A549 (cell line): ENCODE measurements around the gene KIF1C. TPM values are rescaled to one million over a fixed set of nuclear protein-coding genes. Genes with fewer than 3 reads are reported as not detected.

Experiments
- ATAC-seq, 2 experiments: fragments of 200-7000 bp in 1 of 2; fragments of >200 bp in 1 of 2; cut with Nextera tagmentation in 1 of 2; cut with Tn5 transposase in 1 of 2; 3 replicates each; pipeline versions ENCODE4 v1.8.0 to v1.9.1; 2018 to 2020; ENCODE audit warnings: mild to moderate bottlenecking in 1 of 2, moderate library complexity in 1 of 2
- CTCF ChIA-PET: fragments of 300-600 bp; sonication (Branson Sonifier 250); formaldehyde crosslinking; extraction: SDS; loops from one replicate; lab custom pipeline; 2021; ENCODE audit warnings: antibody characterized with exemption, inconsistent platforms; lab: Yijun Ruan, JAX
- POLR2A ChIA-PET: fragments of 350-600 bp; formaldehyde crosslinking; extraction: SDS; loops from one replicate; lab custom pipeline; 2021; ENCODE audit warnings: antibody characterized with exemption, inconsistent platforms; lab: Yijun Ruan, JAX
- DNase-seq, 2 experiments: peaks; one replicate each; pipeline versions ENCODE4 v3.0.0 to v3.0.0-alpha.2; 2011 to 2016; ENCODE audit warnings: low read depth in 1 of 2, low spot score in 1 of 2
- FAIRE-seq: peaks from 2 replicates; lab custom pipeline; 2011; peaks lifted over from hg19 to GRCh38; lab: Jason Lieb, UNC
- H3K27ac ChIP-seq, 2 experiments: fragments of >200 bp; sonication (Bioruptor Twin); formaldehyde crosslinking; 3 replicates each; pipeline ENCODE4 v1.5.1; 2016 to 2017
- H3K4me1 ChIP-seq: fragments of >200 bp; sonication (Bioruptor Twin); formaldehyde crosslinking; 3 replicates; pipeline ENCODE4 v1.6.1; 2016
- H3K4me2 ChIP-seq: fragments of >200 bp; sonication (Bioruptor Twin); formaldehyde crosslinking; 3 replicates; pipeline ENCODE4 v1.6.1; 2016
- H3K4me3 ChIP-seq: fragments of >200 bp; sonication (Bioruptor Twin); formaldehyde crosslinking; 3 replicates; pipeline ENCODE4 v1.5.1; 2016
- H3K9me3 ChIP-seq: fragments of >200 bp; sonication (Bioruptor Twin); formaldehyde crosslinking; 3 replicates; pipeline ENCODE4 v1.6.1; 2016
- BCL3 ChIP-seq: fragments of >200 bp; sonication (Bioruptor Twin); formaldehyde crosslinking; IDR thresholded peaks from 3 replicates; pipeline ENCODE4 v1.6.1; 2016
- CEBPB ChIP-seq, 2 experiments: fragments of >200 bp in 1 of 2; sonication (Bioruptor Twin) in 1 of 2; formaldehyde crosslinking in 1 of 2; IDR thresholded peaks; 2 replicates each; pipeline ENCODE4 v1.6.1; 2012 to 2016
- CHD4 ChIP-seq: fragments of 200-600 bp; sonication (generic); IDR thresholded peaks from 2 replicates; pipeline ENCODE4 v1.6.1; 2016; ENCODE audit warnings: antibody characterized with exemption, mild to moderate bottlenecking, borderline replicate concordance
- CTCF ChIP-seq: fragments of >200 bp; sonication (Bioruptor Twin); formaldehyde crosslinking; IDR thresholded peaks from 3 replicates; pipeline ENCODE4 v1.5.1; 2016
- EHF ChIP-seq: fragments of 250-450 bp; sonication (Bioruptor Pico); IDR thresholded peaks from 2 replicates; pipeline ENCODE4 v1.5.0; 2020; ENCODE audit warnings: mild to moderate bottlenecking
- FOSL2 ChIP-seq, 2 experiments: fragments of 450-650 bp in 1 of 2; fragments of >200 bp in 1 of 2; sonication (Bioruptor Twin) in 1 of 2; formaldehyde crosslinking; IDR thresholded peaks; 2 replicates each; pipeline versions ENCODE4 v1.5.0 to v1.6.1; 2016 to 2020; ENCODE audit warnings: mild to moderate bottlenecking in 1 of 2, moderate library complexity in 1 of 2
- JUN ChIP-seq, 2 experiments: fragments of >200 bp; sonication (Bioruptor Twin); formaldehyde crosslinking; IDR thresholded peaks; 2 replicates in 1 of 2; 3 replicates in 1 of 2; pipeline ENCODE4 v1.6.1; 2016 to 2017
- KDM5A ChIP-seq: fragments of 200-600 bp; sonication (generic); IDR thresholded peaks from 2 replicates; pipeline ENCODE4 v1.6.1; 2016; ENCODE audit warnings: antibody characterized with exemption, mild to moderate bottlenecking
- MAX ChIP-seq: IDR thresholded peaks from 2 replicates; pipeline ENCODE4 v1.6.1; 2012
- MYC ChIP-seq: IDR thresholded peaks from 2 replicates; pipeline ENCODE4 v1.6.1; 2012; ENCODE audit warnings: mild to moderate bottlenecking, inconsistent platforms, low read length, improper control_type of control experiment, borderline replicate concordance
- NR3C1 ChIP-seq: fragments of >200 bp; sonication (Bioruptor Twin); formaldehyde crosslinking; IDR thresholded peaks from 3 replicates; pipeline ENCODE4 v1.6.1; 2017
- PBX3 ChIP-seq: IDR thresholded peaks from 2 replicates; pipeline ENCODE4 v1.6.1; 2012
- POLR2AphosphoS2 ChIP-seq: conservative IDR thresholded peaks from 2 replicates; pipeline ENCODE4 v1.6.1; 2012; ENCODE audit warnings: low read length, improper control_type of control experiment, inconsistent platforms
- RARB ChIP-seq: fragments of 250-450 bp; sonication (Bioruptor Pico); IDR thresholded peaks from 2 replicates; pipeline ENCODE4 v1.8.0; 2021; ENCODE audit warnings: mild to moderate bottlenecking, moderate library complexity
- RNF2 ChIP-seq: fragments of 200-600 bp; sonication (generic); IDR thresholded peaks from 2 replicates; pipeline ENCODE4 v1.6.1; 2016; ENCODE audit warnings: low read depth, mild to moderate bottlenecking, antibody characterized with exemption, moderate library complexity, borderline replicate concordance
- SMC3 ChIP-seq: fragments of >200 bp; sonication (Bioruptor Twin); formaldehyde crosslinking; IDR thresholded peaks from 3 replicates; pipeline ENCODE4 v1.6.1; 2018; ENCODE audit warnings: inconsistent platforms
- TP53 ChIP-seq: fragments of 250-450 bp; sonication (Bioruptor Pico); IDR thresholded peaks from 2 replicates; pipeline ENCODE4 v1.5.0; 2021; ENCODE audit warnings: mild to moderate bottlenecking, moderate library complexity
- WGBS: methylation state at CpG from one replicate; pipeline ENCODE4 v1.1.6; 2017; ENCODE audit errors: missing lambda C conversion rate; 5-methylcytosine and 5-hydroxymethylcytosine counted together
- polyA plus RNA-seq, 4 experiments: library from polyadenylated mRNA; depleted of rRNA in 3 of 4; stranded (reverse); fragments of >200 nt; fragmentation: RNase III in 1 of 4; extraction: RNeasy Plus Mini Kit Qiagen cat#74134 plus additional on column Dnase treatment in 1 of 4; gene quantifications; 2 replicates in 3 of 4; 3 replicates in 1 of 4; pipeline ENCODE4 v1.2.3, GENCODE V29; 2011 to 2017

KIF1C gene
- polyA plus RNA-seq, 2 of the 4 experiments (the other 2 are of a cell fraction): 48.4 to 77.4 TPM

GRCh38 chr17:4967539-4968485 is 29.9 kb upstream of the KIF1C start, which contains the start of gene SPAG7 (continued):
- TF ChIP-seq TP53 (CRISPR knock-in tag) (0 out of 2 replicates have a peak, but pooled peaks have one; percentile 23), MAX (peak; percentile 90), FOSL2 (IDR thresholded peaks at IDR 0.05) (no peak), FOSL2 (CRISPR knock-in tag; IDR thresholded peaks at IDR 0.05) (no peak), EHF (CRISPR knock-in tag) (no peak), MYC (peak; percentile 68; the same call in 1 of the 2 replicates), RARB (CRISPR knock-in tag) (no peak), NR3C1 (no peak), PBX3 (peak; percentile 84), SMC3 (peak; percentile 54; the same call in 2 of the 3 replicates)

GRCh38 chr17:4968486-4969046 is 29.2 kb upstream of the KIF1C start:
- TF ChIP-seq CHD4 (no peak), RNF2 (no peak), CTCF (no peak)
- TF ChIP-seq, all 56 proteins: peak for 0
- no peak for FAIRE-seq
- Histone ChIP-seq H3K4me3 (peak overlapping the region; percentile 63), H3K27ac (peak overlapping the region; percentile 91 to 95), H3K4me2 (peak overlapping the region; percentile 84), H3K9me3 (no peaks in the 10 kb centered on the region), H3K4me1 (peaks cover 21% of the 10 kb centered on the region)
- DNase-seq: no peak
- 68% methylated on average over 23 of the region's 23 CpGs for WGBS
- no peak for ATAC-seq
- CTCF ChIA-PET: interaction anchor here (1.2 to 11.2 kb wide), 7 partner anchors 11 to 94 kb away, joined by 4 to 148 read pairs (median 22); partner anchors contain the start of genes CAMTA2 and ENO3
- POLR2A ChIA-PET: interaction anchor here (0.5 to 6.2 kb wide), 2 partner anchors 17 to 245 kb away, joined by 3 to 78 read pairs; partner anchors contain the start of gene ENO3

- Histone ChIP-seq H3K9me3 (no peaks in the 10 kb centered on the region), H3K4me1 (peaks cover 21% of the 10 kb centered on the region), H3K4me3 (peak overlapping the region; percentile 63), H3K27ac (peak overlapping the region; percentile 91 to 95), H3K4me2 (peak overlapping the region; percentile 84)
- ATAC-seq (no peak), DNase-seq (peak; percentile 26 to 49), FAIRE-seq (no peak)
- no peak for TF ChIP-seq CEBPB (IDR thresholded peaks at IDR 0.05)
- TF ChIP-seq POLR2AphosphoS2: no peak
- no peak for TF ChIP-seq KDM5A
- no peak for TF ChIP-seq JUN (IDR thresholded peaks at IDR 0.05)
- no peak for TF ChIP-seq PBX3
- no peak for TF ChIP-seq BCL3
- ChIA-PET POLR2A (interaction anchor here (2.0 to 6.2 kb wide), 2 partner anchors 17 to 18 kb away, joined by 8 to 78 read pairs; partner anchors contain the start of genes CAMTA2 and ENO3), CTCF (interaction anchor here (1.2 to 11.2 kb wide), 6 partner anchors 11 to 93 kb away, joined by 4 to 148 read pairs (median 38); partner anchors contain the start of genes CAMTA2 and ENO3)
- 91% methylated on average over 15 of the region's 15 CpGs for WGBS
Measured at GRCh38 chr17:4969047-4969550, 28.7 kb upstream of the KIF1C start.
